ENCODE data around the gene UNKL. TPM values are rescaled to one million over a fixed set of nuclear protein-coding genes. Genes with fewer than 3 reads are reported as not detected.

UNKL gene
- total and polyA plus RNA-seq, 2 experiments from 2014 or later: 16.5 to 35.7 TPM

- Histone ChIP-seq H3K27me3 (no peaks in the 10 kb centered on the region), H3K4me3 (no peak overlapping the region), H3K27ac (no peak overlapping the region), H3K4me1 (ENCODE audit: low read depth) (no peaks in the 10 kb centered on the region), H3K36me3 (peaks cover 25% of the 10 kb centered on the region), H3K9me3 (ENCODE audit: low read depth) (no peaks in the 10 kb centered on the region)
- DNase-seq (ENCODE audit: low read depth in 1 of 2, low spot score in 1 of 2): no peak
- no peak for TF ChIP-seq CTCF (IDR thresholded peaks at IDR 0.05; ENCODE audit: low read depth, low read length)
Observed at GRCh38 chr16:1361685-1362360, 52.7 kb downstream of the UNKL start.

GRCh38 chr16:1357906-1358566 is 56.5 kb downstream of the UNKL start:
- Histone ChIP-seq H3K36me3 (peaks cover 7% of the 10 kb centered on the region), H3K4me3 (no peak overlapping the region), H3K27me3 (no peaks in the 10 kb centered on the region), H3K9me3 (ENCODE audit: low read depth) (no peaks in the 10 kb centered on the region), H3K27ac (no peak overlapping the region), H3K4me1 (ENCODE audit: low read depth) (no peaks in the 10 kb centered on the region)
- no peak for DNase-seq (ENCODE audit: low read depth in 1 of 2, low spot score in 1 of 2)
- no peak for TF ChIP-seq CTCF (IDR thresholded peaks at IDR 0.05; ENCODE audit: low read depth, low read length)

- DNase-seq (ENCODE audit: low read depth in 1 of 2, low spot score in 1 of 2): no peak
- Histone ChIP-seq H3K4me1 (ENCODE audit: low read depth) (peaks cover 6% of the 10 kb centered on the region), H3K9me3 (ENCODE audit: low read depth) (no peaks in the 10 kb centered on the region), H3K4me3 (no peak overlapping the region), H3K27me3 (no peaks in the 10 kb centered on the region), H3K27ac (no peak overlapping the region), H3K36me3 (no peaks in the 10 kb centered on the region)
- TF ChIP-seq CTCF (IDR thresholded peaks at IDR 0.05; ENCODE audit: low read depth, low read length): no peak
Observed at GRCh38 chr16:1356061-1356900, 58.2 kb downstream of the UNKL start.

- Histone ChIP-seq H3K9me3 (ENCODE audit: low read depth) (no peaks in the 10 kb centered on the region), H3K36me3 (no peaks in the 10 kb centered on the region), H3K27me3 (no peaks in the 10 kb centered on the region), H3K4me3 (no peak overlapping the region), H3K27ac (no peak overlapping the region), H3K4me1 (ENCODE audit: low read depth) (peaks cover 6% of the 10 kb centered on the region)
- no peak for DNase-seq (ENCODE audit: low read depth in 1 of 2, low spot score in 1 of 2)
- TF ChIP-seq CTCF (IDR thresholded peaks at IDR 0.05; ENCODE audit: low read depth, low read length): no peak
Observed at GRCh38 chr16:1355591-1355990, 58.9 kb downstream of the UNKL start.

GRCh38 chr16:1354815-1355540 is 59.5 kb downstream of the UNKL start:
- no peak for DNase-seq (ENCODE audit: low read depth in 1 of 2, low spot score in 1 of 2)

More at GRCh38 chr16:1354815-1355540, 59.5 kb downstream of the UNKL start:
- Histone ChIP-seq H3K27ac (no peak overlapping the region), H3K4me3 (no peak overlapping the region), H3K27me3 (no peaks in the 10 kb centered on the region), H3K36me3 (peaks cover 3% of the 10 kb centered on the region), H3K9me3 (ENCODE audit: low read depth) (no peaks in the 10 kb centered on the region), H3K4me1 (ENCODE audit: low read depth) (peaks cover 6% of the 10 kb centered on the region)
- no peak for TF ChIP-seq CTCF (IDR thresholded peaks at IDR 0.05; ENCODE audit: low read depth, low read length)

All from cardiac muscle cell (in vitro differentiated cells and primary cell).